CD4-positive, alpha-beta T cell treated with Interleukin-15 for 4 hours (primary cell): ENCODE data around the gene DNAJB2.
"Not testable (repeated sequence)": the region's sequence is repeated elsewhere in the genome, so short reads cannot be mapped to it uniquely, and the experiment has no call there.

ENCODE experiments used
- DNase-seq: peaks from one replicate; pipeline ENCODE4 v3.0.0-alpha.2; 2020; ENCODE audit warnings: low spot score

The DNAJB2 gene

DNA sequence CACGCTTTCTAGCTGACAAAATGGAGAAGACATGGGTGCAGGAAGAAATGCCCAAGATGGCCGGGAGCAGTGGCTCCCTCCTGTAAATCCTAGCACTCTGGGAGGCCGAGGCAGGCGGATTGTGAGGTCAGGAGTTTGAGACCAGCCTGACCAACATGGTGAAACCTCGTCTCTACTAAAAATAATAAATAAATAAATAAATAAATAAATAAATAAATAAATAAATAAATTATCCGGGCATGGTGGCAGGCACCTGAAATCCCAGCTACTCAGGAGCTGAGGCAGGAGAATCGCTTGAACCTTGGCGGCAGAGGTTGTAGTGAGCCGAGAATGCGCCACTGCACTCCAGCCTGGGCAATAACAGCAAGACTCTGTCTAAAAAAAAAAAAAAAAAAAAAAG lies 20.2 kb upstream of the DNAJB2 start:
- not testable (repeated sequence) for DNase-seq

DNA sequence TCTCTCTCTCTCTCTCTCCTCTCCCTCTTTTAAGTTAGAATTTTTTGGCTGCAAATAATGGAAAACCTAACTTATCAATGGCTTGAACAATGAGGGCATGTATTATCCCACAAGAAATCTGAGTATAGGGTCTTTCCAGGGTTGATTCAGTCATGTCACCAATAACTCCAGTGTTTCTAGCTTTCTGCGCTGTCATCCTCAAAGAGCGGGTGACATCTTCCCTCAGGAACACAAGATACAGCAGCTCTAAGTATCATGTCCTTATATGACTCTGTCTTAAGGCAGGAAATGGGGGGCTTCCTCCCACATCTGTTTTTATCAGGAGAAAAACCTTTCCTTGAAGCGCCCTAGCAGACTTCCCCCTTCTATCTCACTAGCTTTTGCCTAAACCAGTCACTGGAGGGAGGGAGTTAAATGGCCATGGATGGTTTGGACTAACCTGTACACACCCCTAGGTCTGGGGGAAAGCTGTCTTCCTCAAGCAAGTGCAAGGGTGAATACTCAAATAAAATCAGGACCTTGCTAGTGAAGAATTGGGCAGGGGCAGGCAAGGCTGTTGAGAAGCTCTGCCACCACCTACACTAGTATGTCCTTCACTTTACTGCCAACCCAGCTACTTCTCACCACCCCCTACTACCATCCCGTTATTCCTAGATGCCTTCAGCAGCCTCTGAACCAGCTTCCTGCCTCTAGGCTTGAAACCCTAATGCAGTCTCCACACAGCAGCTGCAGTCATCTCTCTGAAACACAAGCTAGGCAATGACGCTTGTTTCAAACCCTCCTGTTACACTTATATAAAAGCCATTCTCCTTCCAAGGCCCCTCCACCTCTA lies 17.9 kb upstream of the DNAJB2 start:
- DNase-seq = no peak

DNA sequence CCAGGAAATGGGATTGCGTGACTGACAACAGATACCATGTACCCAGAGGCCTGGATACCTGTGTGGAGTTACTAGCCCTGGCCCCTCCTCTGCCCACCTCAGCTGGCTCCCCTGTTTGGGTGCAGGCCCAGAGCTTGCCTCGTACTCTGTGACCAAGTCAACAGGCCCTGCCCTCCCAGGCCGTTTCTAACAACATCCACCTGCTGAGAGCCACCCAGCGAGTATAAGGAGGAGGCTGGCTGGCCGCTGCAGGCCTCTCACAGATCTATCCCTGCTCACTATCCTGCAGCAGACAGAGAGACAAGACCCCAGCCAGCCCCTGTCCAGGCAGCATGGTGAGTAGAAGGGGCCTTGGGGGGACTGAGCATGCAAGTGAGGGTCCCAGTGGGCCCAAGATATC lies 12.9 kb upstream of the DNAJB2 start:
- DNase-seq = no peak

DNA sequence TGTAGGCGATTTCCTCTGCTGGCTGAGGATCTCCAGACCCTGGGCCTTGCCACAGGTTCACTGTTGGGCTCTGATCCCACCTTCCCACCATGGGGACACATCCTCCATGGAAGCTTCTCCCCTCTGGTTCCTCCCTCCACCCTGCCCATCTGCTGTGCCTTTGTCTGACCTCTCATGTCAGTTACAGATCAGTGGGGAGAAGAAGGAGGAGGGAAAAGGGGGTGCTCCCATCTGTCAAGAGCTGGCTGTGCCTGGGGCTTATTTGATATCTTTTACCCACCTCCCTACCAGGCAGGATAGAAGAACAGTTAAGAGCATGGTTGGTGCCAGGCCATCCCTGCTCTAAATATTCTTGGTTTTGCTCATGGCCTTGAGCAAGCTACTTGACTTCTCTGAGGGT lies 12.3 kb upstream of the DNAJB2 start:
- DNase-seq = no peak

DNA sequence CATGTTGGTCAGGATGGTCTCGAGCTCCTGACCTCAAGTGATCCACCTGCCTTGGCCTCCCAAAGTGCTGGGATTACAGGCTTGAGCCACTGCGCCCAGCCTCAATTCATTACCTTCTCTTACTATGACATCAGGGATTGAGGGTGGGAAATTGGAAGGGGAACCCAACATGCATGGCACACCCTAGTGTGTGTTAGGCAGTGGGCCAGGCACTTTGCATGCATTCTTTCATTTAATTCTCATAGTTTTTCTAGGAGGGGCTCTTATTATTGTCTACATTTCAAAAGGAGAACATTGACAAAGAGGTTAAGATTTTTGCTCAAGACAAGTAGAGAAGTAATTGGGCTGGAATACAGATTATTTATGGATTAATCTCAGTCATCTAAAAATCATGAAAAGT lies 10.9 kb upstream of the DNAJB2 start:
- no peak for DNase-seq

DNA sequence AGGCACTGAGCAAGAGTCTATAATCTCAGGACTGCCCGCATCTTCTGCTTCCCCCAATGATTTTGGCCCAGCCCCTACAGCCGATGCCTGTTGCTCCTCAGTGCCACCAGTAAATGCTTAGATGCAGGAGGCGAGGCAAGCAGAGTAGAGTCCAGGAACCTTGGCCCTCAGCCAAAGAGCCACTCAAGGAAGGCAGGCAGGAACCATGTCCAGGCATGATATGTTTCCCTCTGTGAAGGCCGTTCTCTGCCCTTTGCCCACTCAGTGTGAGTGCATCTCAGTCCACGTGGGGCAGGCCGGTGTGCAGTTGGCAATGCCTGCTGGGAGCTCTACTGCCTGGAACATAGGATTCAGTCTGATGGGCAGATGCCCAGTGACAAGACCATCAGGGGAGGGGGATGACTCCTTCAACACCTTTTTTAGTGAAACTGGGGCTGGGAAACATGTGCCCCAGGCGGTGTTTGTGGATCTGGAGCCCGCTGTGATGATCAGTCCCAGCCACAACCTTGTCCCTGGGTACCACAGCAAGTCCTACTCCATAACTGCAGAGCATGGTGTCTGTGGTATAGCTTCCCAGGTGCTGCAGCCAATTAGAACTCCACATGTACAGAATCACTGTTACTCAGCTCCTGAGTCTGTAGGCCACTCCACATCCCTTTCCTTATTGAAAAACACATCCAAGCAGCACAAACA lies 9.7 kb upstream of the DNAJB2 start:
- DNase-seq = no peak

DNA sequence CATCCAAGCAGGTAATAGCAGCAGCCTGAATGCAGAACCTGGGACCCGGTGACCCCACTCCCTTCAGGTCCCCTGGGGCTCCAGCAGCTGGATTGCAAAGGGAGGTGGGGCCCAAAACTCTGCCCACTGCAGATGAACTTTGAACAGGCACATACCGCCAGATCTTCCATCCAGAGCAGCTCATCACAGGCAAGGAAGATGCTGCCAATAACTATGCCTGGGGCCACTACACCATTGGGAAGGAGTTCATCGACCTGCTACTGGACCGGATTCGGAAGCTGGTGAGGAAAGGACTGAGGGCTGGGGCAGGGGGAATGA lies 9.2 kb upstream of the DNAJB2 start:
- no peak for DNase-seq

DNA sequence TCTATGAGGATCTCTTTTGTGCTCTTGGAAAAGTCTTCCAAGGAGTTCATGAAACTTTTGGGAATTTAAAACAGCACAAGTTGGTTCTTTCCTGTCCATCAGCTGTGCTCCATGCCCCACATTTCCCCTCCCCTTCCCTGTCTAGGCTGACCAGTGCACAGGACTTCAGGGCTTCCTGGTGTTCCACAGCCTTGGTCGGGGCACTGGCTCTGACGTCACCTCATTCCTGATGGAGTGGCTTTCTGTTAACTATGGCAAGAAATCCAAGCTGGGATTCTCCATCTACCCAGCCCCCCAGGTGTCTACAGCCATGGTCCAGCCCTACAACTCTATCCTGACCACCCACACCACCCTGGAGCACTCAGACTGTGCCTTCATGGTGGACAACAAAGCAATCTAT lies 8.1 kb upstream of the DNAJB2 start:
- no peak for DNase-seq

DNA sequence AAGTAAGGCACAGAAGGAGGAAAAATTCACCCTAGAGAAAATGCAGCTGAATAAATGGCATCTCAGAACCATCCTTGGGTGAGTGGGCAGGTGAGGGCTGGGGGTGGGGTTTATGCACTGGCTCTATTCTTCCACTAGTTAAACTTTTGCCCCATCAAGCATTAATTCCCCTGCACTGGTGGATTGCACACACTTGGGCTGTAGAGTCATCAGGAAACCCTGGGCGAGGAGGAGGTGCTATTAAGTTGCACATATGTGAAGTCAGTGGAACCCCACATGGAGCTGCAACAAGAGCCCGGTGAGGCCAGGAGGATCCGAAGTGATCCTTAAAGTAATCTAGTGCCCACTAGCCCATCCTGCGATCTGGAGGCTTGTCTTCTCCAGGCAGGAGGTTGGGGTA lies 6.8 kb upstream of the DNAJB2 start:
- no peak for DNase-seq

DNA sequence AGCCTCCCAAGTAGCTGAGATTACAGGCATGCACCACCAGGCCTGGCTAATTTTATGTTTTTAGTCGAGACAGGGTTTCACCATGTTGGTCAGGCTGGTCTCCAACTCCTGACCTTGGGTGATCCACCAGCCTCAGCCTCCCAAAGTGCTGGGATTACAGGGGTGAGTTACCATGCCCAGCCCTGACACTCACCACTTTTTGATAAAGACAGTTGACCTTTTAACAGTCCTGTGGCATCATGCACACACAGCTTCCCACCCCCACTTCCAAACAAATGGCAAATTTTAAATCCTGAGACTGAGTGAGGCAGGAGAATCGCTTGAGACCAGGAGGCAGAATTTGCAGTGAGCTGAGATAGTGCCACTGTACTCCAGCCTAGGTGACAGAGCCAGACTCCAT lies 6.2 kb upstream of the DNAJB2 start:
- DNase-seq = no peak

DNA sequence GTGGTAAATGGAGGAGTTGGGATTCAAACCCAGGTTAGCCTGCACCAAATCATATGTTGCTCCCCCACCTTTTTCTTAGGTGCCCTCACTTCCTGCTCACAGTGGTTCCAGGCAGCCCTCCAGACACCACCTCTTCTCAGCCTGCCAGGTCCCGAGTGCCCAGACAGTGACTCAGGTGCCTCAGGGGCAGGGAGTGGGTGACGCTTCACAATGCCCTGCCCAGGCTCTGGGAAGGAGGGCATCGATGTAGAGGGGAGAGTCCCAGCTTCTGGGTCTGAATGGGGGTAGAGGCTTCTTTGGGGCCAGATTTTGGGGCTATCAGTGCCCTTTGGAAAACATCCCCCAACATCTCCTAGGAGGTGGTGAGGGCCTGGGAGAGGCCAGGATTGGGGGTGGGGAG lies 5.2 kb upstream of the DNAJB2 start:
- no peak for DNase-seq

DNA sequence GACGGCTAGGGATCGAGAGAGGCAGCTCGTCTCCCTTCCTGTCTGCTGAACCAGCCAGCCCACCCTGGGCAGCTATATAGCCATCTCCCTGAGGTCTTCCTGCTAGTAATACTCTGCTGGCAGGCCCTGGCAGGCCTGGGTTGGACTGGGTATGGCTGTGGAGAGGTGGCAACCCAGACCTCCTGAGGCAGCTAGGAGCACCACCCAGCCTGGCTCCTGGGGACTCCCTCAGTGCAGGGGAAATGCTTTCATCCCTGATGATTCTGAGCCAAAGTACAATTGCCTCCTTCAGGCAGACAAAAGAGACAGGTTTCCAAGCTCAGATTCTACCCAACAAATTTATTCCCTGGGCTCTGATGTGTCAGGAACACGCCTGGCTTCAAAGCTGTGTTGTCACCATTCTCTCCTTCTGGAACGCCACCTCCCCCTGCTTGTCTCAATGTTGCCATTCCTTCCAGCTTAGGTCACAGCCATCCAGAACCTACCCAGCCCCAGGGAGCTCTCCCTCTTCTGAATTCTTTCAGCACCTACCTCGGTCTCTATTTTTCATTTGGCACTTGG lies 4.7 kb upstream of the DNAJB2 start:
- DNase-seq = no peak

DNA sequence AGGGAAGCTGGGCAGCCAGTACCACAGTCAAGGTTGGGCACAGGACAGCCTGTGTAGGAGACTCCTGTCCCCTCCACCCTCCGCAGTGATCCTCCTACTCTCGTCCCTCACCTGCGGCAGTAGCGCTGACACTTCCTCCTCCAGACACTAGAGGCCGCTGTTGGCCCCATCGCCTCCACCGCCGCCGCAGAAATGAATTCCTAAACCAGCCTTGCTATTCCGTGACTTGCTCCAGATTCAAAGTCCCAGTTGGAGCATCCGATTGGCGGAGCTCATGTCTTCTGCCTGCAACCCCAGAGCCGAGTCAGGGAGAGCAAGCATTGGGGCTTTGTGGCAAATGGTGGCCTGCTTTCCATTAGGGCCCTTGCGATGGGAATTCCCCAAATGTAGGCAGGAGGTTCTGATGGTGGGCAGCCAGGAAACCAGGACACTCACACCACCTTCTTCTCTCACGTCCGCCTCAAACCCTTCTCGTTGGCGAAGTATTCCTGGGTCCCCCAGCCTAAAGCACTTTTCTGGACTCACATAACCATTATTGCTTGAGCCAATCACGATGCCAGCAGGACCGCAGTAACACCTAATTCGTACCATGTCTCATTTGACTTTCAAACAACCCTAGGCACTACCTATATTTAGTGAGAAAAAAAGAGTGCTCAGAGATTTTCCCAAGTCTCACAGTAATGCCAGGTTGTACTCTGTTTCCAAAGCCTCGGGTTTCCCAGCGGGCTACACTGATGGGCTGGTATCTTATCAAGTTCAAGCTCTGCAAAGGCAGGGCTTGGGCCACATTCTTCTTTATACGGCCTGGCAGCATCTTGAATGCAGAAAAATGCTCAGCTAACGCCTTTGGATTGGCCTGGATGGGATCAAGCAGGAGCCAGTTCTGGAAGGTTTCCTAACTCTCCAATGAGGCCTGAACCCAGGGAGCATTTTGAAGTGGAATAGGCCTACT lies 1.2 kb upstream of the DNAJB2 start:
- DNase-seq = peak; percentile 75

DNA sequence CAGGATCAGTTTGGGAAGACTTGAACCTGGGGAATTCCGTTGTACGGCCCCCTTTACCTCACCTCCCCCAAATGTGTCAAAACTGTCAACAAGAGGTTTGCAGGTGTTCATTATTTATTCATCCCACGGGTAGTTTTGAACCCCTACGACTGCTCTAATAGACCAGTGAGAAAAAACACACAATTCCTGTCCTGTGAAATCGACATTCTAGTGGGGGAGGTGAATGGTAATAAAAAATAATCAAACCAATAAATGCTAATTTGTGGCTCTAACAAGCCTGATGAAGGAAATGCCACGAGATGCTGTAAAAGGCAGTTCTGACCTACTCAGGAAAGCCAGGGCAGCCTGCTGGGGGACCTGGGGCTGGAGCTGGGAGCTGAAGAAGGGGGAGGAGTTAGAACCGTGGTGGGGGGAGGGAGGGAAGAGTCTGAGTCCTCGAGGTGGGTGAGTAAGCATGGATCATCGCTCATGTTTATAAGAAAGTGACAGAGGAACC lies 463 bp upstream of the DNAJB2 start:
- no peak for DNase-seq

DNA sequence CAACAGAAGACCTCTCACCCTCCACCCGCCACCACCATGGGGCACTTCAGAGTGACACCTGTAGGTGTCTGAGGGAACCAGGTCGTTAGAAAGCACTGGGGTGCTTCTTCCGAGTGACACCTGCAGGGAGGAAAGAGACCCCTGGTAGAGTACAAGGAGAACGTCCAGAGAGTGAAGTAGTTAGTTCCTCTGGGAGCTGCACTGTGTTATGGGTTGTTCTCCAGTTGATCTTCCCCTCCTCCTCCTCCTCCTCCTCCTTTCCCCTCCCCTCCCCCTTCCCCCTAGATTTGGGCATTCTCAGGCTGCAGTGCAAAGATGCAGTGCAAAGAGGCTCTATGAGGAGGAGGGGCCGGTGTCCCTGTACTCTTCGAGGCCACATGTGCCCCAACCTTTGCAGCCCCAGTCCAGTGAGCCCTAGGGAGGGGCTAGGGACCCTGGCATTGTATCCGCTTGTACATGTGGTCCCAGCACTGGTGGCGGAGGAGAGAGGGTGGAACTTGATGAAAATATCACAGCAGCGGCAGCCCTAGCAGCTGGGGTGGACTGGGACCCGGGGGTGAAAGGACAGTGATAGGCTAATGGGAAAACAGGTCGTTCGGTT lies 850 bp downstream of the DNAJB2 start:
- DNase-seq = no peak

DNA sequence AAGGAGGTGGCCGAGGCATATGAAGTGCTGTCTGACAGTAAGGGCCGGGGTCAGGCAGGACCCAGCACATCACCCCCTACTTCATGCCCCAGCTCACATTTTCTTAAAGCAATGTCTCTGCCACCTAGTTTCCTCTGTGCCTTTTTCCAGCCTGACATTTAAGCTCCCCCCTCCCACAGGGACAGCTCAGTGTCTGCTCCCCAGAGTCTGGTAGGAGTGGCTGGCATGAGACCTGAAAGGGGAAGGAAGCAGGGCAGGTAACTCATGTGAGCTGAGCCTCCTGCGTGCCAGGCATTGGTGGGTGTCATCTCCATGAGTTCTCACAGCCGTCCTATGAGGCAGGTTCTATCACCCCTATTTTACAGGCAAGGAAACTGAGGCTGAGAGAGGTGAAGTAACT lies 1.5 kb downstream of the DNAJB2 start:
- DNase-seq = no peak

DNA sequence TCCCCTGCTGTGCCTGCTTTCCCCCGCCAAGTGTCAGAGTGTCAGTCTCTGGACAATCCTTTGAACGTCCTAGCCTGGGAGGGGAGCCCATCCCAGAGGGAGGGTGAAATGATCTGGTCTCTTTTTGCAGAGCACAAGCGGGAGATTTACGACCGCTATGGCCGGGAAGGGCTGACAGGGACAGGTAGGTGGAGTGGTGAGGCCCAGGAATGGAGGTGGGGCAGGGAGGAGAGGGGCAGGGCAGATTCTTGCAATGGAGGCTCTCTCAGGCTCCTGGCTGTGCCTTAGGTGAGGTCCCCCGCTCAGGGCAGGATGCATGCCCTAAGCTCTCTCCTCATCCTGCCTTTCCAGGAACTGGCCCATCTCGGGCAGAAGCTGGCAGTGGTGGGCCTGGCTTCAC lies 2.4 kb downstream of the DNAJB2 start:
- DNase-seq = no peak

DNA sequence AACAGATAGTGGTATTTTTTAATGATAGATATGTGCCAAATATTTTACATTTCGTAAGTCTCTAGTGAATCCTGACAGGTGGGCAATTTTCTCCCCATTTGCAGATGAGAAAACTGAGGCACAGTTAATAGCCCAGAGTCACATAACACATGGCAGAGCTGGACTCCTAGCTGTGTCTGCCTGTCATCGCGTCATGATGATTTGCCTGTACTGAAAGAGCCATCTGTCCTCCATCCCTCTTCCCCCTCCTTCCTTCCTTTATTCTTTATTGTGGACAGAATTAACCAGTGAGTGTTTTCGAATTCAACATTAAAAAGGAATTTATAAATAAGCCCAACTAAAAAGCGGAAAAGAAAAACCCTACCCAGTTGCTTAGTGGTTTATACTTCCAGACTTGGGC lies 3.2 kb downstream of the DNAJB2 start:
- no peak for DNase-seq

DNA sequence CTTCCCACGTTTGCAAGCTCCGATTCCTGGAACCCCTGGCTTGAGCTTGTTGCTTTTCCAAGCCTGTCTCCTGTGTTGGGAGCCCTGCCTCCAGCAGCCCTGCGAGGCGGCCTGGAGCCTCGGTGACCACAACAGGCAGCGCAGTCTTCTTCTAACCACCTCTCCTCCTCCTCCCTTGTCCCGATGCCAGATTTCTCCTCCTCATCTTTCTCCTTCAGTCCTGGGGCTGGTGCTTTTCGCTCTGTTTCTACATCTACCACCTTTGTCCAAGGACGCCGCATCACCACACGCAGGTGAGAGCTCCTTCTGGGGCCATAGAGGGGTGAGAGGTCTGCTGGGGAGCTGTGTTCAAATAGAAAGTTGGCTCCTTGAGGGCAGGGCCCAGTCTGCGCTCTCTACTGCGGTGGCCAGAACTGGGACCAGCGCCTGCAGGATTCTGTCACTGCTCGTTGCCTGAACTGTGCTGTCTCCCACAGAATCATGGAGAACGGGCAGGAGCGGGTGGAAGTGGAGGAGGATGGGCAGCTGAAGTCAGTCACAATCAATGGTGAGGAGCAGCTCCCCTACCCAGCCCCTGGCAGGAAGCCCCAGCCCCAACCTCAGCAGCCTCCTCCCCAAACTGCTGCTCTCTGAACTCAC lies 3.9 kb downstream of the DNAJB2 start:
- DNase-seq = no peak

DNA sequence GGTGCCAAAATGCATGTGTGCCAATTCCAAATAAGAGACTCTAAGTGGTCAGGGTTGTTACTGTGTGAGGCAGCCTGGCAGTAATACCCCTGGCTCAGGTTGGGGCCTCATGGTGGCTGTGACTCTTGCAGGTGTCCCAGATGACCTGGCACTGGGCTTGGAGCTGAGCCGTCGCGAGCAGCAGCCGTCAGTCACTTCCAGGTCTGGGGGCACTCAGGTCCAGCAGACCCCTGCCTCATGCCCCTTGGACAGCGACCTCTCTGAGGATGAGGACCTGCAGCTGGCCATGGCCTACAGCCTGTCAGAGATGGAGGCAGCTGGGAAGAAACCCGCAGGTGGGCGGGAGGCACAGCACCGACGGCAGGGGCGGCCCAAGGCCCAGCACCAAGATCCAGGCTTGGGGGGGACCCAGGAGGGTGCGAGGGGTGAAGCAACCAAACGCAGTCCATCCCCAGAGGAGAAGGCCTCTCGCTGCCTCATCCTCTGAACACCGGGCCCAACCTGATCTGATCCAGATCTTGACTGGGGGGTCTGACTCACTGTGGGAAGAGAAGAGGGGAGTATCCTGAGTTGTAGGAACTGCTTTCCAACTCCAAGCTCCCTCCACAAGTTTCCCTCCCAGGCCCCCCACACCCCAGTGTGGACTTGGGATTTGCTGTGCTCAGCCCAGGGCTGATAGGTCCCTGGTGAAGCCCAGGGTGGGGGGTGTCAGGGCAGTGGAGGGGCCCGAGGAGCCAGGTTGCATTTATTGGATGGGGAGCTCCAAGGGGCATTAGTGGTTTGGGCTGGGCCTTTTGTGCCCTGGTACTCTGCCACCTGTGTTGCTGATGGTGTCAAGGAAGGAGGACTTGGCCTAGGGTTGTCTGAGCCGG lies 5.6 kb downstream of the DNAJB2 start:
- DNase-seq = no peak

DNA sequence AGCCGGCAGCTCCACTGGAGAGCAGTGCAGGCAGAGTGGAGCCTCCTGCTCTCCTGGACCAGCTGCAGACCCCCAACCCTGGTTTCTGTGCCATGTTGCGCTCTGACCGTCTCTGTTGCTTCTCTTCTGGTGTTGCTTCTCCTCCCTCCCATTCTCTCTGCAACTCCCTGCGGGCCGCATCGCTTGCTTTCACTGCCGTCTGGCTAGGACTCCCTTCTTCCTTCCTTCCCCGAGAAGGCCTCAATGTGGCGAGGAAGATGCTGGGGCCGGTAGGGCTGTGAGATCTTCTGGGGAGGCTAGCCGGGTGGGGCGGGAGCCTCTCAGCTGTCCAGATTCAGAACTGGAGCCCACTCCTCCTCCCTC lies 6.2 kb downstream of the DNAJB2 start:
- no peak for DNase-seq
